GM12892 (cell line): ENCODE data around the gene C4orf54. TPM values are rescaled to one million over a fixed set of nuclear protein-coding genes. Genes with fewer than 3 reads are reported as not detected.

Experiments
- DNase-seq: peaks from one replicate; pipeline ENCODE4 v3.0.0; 2011; ENCODE audit not compliant: insufficient read length
- FAIRE-seq: peaks from 2 replicates; lab custom pipeline; 2011; peaks lifted over from hg19 to GRCh38; lab: Jason Lieb, UNC
- POLR2A ChIP-seq: IDR thresholded peaks from 2 replicates; pipeline ENCODE4 v1.6.1; 2011; ENCODE audit warnings: low read depth, low read length, control low read depth
- POLR2AphosphoS5 ChIP-seq: IDR thresholded peaks from 2 replicates; pipeline ENCODE4 v1.6.1; 2011; ENCODE audit warnings: low read depth, low read length, control low read depth
- TAF1 ChIP-seq: IDR thresholded peaks from 2 replicates; pipeline ENCODE4 v1.6.1; 2011; ENCODE audit warnings: low read depth, mild to moderate bottlenecking, control low read depth, low read length, borderline replicate concordance
- polyA plus RNA-seq: library from polyadenylated mRNA; unstranded; fragments of >200 nt; gene quantifications from one replicate; pipeline ENCODE4 v1.2.1, GENCODE V29; 2012; ENCODE audit warnings: missing spikeins, inconsistent platforms; ENCODE audit not compliant: missing spikeins

The C4orf54 gene
- 0.02 TPM for polyA plus RNA-seq

DNA sequence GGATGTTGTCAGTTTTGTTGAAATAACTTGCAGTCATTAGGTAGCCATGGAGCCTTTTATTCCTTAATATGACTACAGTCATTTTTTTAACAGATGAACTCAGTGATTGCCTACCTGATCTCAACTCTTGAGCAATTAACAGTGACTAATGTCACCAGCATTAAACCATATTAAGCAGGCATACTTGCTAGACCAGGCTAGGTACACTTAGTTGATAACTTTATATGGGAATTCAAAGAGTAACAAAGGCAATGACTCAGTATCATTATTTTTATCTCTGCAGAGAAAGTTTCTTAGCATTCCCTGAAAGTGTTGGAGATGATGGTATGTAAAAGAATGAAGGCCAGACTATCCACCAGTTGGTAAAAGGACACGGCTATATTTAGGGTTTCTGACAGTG, at the start of gene C4orf54:
Gene C4orf54, minus strand, starts transcription at position 31 of the 400 bp plus-strand sequence. CDS start 3,180 bp downstream, outside the sequence.
- TF ChIP-seq POLR2A (no peak), TAF1 (no peak), POLR2AphosphoS5 (no peak)
- no peak for DNase-seq
- FAIRE-seq, result no peak

DNA sequence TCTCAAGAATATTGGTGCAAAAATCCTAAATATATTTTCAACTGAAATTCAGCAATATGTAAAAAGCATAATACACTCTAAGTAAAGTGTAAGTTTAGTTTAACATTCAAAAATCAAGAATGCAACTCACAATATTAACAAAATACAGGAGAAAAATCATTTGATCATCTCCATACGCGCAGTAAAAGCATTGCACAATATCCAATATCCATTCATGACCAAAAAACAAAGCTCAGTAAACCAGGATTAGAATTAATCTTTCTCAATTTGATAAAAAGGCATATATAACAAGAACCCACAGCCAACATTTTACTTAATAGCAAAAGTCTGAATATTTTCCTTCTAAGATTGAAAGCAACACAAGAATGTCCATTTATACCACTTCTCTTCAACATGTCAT, 48.3 kb upstream of the C4orf54 start:
- DNase-seq (no peak), FAIRE-seq (no peak)
- TF ChIP-seq POLR2AphosphoS5 (no peak), POLR2A (no peak), TAF1 (no peak)

DNA sequence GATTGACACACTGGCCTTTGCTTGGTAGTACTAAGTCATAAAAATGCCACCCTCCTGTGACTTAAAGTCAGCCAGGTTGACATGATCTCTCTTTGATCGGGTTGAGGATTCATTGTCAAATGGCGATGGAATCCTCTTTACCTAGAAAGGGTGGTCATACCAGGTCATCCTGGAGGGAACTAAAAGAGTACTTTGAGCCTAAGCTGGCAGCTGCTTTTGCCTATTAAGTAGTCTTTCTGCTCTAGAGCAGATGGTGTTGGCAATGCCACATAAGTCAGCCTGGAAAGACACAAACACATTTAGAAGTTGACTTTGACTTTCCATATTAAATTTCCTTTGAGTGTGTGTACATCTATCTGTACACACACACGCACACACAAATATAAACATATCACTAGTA, 39.2 kb upstream of the C4orf54 start:
- no peak for TF ChIP-seq POLR2A
- no peak for TF ChIP-seq POLR2AphosphoS5
- TF ChIP-seq TAF1, result no peak
- no peak for FAIRE-seq
- no peak for DNase-seq

DNA sequence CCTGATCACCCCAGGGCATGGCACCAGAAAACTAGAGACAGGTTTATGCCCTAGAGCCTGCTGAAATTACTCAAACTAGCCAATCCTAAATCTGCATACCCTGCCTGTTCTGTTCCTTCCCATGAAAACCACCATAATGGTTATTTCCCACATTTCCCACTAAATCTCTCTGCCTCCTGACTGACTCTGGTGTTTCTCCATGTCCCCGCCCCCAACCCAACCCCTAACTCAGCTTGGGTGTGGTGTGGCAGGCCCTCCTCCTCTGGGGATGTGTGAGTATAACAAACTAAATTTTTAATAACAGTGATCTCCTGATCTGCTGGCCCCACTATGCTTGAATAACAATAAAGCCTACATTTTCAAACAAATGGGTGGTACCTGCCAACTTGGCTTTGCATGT, 35.5 kb upstream of the C4orf54 start:
- no peak for DNase-seq
- TF ChIP-seq POLR2A (no peak), TAF1 (no peak), POLR2AphosphoS5 (no peak)
- no peak for FAIRE-seq

DNA sequence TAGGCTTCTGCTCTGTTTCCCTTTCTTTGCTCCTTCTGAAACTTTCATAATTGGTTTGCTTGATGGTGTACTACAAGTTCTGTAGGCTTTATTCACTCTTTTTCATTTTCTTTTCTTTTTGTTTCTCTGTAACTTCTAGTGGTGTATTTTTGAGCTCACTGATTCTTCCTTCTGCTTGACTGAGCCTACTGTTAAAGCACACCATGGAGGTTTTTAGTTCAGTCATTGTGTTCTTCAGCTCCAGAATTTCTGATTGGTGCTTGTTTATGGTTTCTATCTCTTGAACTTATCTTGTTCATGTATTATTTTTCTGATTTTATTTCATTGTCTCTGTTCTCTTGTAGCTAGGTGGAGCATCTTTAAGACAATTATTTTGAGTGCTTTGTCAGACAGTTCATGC, 33.4 kb upstream of the C4orf54 start:
- TF ChIP-seq POLR2A (no peak), POLR2AphosphoS5 (no peak), TAF1 (no peak)
- DNase-seq (no peak), FAIRE-seq (no peak)

DNA sequence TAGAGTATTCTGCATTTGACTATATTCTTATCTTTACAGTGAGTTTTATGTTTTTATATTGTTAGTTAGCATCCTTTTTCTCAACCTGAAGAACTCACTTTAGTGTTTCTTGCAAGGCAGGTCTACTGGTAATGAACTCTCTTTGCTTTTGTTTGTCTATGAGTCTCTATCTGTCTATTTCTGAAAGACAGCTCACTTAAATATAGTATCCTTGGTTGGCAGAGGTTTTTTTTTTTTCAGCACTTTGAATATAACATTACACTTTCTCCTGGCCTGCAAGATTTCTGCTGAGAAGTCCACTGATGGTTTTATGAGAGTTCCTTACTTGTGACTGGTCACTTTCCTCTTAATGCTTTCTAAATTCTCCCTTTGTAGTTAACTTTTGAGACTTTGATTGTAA, 32.8 kb upstream of the C4orf54 start:
- FAIRE-seq (no peak), DNase-seq (no peak)
- no peak for TF ChIP-seq POLR2AphosphoS5

DNA sequence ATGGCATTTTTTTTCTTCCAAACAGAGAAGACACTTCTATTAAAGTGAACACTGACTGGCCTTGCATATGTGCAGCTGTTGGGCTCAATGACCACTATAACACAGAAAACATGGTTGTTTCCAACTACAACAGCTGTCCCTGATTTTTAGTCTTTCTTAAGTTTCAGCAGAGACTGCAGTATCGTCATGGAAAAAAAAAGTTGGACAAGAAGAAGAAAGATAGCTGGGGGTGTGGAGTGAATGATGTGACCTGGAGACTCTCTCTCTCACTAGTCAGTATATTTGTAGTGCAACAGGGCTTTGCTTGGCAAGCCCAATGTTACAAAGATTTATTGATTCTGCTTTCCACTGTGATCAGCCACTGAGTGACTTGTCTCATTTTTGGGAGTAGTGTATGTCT, 29.5 kb upstream of the C4orf54 start:
- no peak for FAIRE-seq
- no peak for TF ChIP-seq POLR2A
- no peak for DNase-seq

DNA sequence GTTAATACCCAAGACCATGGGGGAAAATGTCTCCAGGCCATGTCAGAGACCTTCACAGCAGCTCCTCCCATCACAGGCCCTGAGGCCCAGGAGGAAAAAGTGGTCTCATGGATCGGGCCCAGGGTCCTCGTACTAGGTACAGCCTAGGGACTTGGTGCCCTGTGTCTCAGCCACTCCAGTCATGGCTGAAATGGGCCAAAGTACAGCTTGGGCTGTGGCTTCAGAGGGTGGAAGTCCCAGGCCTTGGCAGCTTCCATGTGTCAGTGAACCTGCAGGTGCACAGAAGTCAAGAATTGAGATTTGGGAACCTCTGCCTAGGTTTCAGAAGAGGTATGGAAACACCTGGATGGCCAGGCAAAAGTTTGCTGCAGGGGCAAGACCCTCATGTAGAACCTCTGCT, 27.6 kb upstream of the C4orf54 start:
- DNase-seq (no peak), FAIRE-seq (no peak)
- TF ChIP-seq POLR2AphosphoS5 (no peak), POLR2A (no peak), TAF1 (no peak)

DNA sequence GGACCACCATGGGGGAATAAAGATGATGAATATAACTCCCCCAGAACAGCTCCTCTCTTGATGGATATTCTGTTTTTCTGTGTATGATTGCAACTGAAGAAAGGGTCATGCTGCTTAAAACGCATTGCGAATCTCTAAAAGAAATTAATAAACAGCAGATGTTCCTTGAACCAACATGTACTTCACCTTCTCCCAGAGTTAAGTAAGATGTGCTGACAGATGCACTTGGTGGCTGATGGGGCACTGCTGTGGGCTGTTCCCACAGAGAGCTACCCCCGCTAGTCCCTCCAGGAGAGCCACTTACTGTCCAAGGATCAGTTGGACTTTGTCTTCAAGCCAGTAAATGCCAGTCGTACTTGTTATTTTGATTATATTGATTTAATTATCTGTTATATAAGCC, 26.3 kb upstream of the C4orf54 start:
- DNase-seq (no peak), FAIRE-seq (no peak)
- no peak for TF ChIP-seq POLR2A
- no peak for TF ChIP-seq TAF1
- no peak for TF ChIP-seq POLR2AphosphoS5

DNA sequence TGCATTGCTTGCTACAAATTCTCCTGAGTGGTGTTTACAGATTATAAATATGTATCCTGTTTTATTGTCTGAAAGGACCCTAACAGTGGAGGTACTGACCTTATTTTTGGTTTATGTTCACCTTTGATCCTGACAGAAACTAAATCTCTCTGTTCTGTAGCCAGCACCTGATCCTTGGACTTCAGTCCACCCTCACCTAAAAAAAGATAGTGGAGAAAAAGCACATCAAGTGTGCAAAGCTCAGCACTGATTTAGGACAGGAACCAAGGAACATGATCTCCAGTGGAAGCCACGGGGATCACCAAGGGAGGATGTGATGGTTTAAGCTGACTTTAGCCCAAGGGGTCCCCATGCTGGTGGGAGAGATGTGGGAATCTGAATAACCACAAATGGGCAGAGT, 22.3 kb upstream of the C4orf54 start:
- TF ChIP-seq POLR2AphosphoS5, result no peak
- no peak for TF ChIP-seq POLR2A
- TF ChIP-seq TAF1, result no peak
- FAIRE-seq, result no peak
- no peak for DNase-seq

DNA sequence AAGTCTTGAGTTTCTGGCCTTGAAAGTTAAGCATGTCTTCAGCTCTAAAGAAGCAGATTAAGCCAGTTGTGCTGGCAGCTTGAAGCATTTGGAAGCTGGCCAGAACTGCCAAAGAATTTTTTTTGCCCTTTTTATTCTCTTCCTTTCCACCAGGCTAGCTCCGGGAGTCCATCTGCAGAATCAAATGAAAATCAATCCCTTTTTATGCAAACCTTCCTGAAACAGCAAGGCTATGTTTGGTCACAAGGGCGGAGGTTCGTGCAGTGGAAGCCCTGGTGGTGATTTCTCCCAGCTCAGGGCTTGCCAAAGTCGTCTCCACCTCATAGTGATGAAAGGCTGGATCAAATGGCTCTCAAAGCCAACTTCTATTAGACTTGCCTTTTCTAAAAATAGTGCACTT, 21.6 kb upstream of the C4orf54 start:
- FAIRE-seq (no peak), DNase-seq (no peak)
- TF ChIP-seq POLR2A (no peak), TAF1 (no peak), POLR2AphosphoS5 (no peak)

DNA sequence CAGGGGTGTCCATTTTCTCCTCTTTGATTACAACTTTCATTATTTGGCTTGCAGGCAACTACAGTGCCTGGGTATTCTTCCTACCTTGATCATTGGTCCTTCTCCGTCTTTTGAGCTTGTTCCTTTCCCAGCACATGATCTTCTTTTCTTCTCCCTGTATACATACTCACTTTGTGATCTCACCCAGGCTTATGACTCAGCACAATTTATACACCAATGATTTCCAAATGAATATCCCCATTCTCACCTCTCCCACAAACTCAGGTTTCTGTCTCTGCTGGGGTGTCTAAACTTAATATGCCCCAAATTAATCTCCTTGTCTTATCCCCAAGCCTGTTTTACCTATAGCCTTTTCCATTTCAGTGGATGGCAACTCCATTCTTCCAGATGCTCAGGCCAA, 19.5 kb upstream of the C4orf54 start:
- DNase-seq (no peak), FAIRE-seq (no peak)
- TF ChIP-seq POLR2AphosphoS5 (no peak), TAF1 (no peak), POLR2A (no peak)
